ENCODE results near the gene CD58.

- TF ChIP-seq EP300 (IDR thresholded peaks at IDR 0.05; ENCODE audit: borderline replicate concordance in 1 of 2, low read depth in 1 of 2, low read length in 1 of 2) (no peak), CTCF (IDR thresholded peaks at IDR 0.05) (no peak), TEAD4 (IDR thresholded peaks at IDR 0.05; ENCODE audit: borderline replicate concordance, insufficient read depth) (no peak), EZH2phosphoT487 (IDR thresholded peaks at IDR 0.05; ENCODE audit: borderline replicate concordance, low read depth) (no peak), POLR2AphosphoS5 (IDR thresholded peaks at IDR 0.05; ENCODE audit: low read depth, low read length) (no peak), CHD2 (IDR thresholded peaks at IDR 0.05; ENCODE audit: low read length, partially characterized antibody) (no peak)
These were observed 15.1 kb upstream of the CD58 start for GRCh38 chr1:116585886-116586285.
